Mesenchymal stem cell (in vitro differentiated cells and primary cell): ENCODE measurements around the gene KISS1.

ENCODE experiments used
- DNase-seq: peaks from one replicate; pipeline ENCODE4 v3.0.0-alpha.2; 2013
- H2AFZ ChIP-seq: one replicate; pipeline ENCODE4 v1.6.1; 2013; ENCODE audit warnings: low read depth, mild to moderate bottlenecking, control low read depth, inconsistent platforms, low read length, moderate library complexity
- H2AK5ac ChIP-seq: 2 replicates; pipeline ENCODE4 v1.6.1; 2013; ENCODE audit warnings: low read length, moderate library complexity, mild to moderate bottlenecking, inconsistent platforms; ENCODE audit not compliant: severe bottlenecking
- H2BK120ac ChIP-seq: one replicate; pipeline ENCODE4 v1.6.1; 2013; ENCODE audit warnings: low read depth, mild to moderate bottlenecking, inconsistent platforms, low read length, moderate library complexity
- H2BK12ac ChIP-seq, 2 experiments: one replicate each; pipeline ENCODE4 v1.6.1; 2013; ENCODE audit warnings: inconsistent platforms in 2 of 2, low read length in 2 of 2, mild to moderate bottlenecking in 2 of 2, moderate library complexity in 2 of 2, control low read depth in 1 of 2
- H2BK15ac ChIP-seq: one replicate; pipeline ENCODE4 v1.6.1; 2013; ENCODE audit warnings: mild to moderate bottlenecking, low read depth, inconsistent platforms; ENCODE audit not compliant: poor library complexity, severe bottlenecking
- H2BK5ac ChIP-seq: 2 replicates; pipeline ENCODE4 v1.6.1; 2013; ENCODE audit warnings: low read depth, mild to moderate bottlenecking, low read length, control low read depth, inconsistent platforms; ENCODE audit not compliant: poor library complexity, severe bottlenecking
- H3K14ac ChIP-seq, 2 experiments: one replicate each; pipeline ENCODE4 v1.6.1; 2013; ENCODE audit warnings: inconsistent platforms in 2 of 2, low read length in 2 of 2, control low read depth in 1 of 2, mild to moderate bottlenecking in 1 of 2, moderate library complexity in 1 of 2
- H3K18ac ChIP-seq, 2 experiments: one replicate each; pipeline ENCODE4 v1.6.1; 2013; ENCODE audit warnings: inconsistent platforms in 2 of 2, low read length in 2 of 2, control low read depth in 1 of 2, low read depth in 1 of 2, mild to moderate bottlenecking in 1 of 2
- H3K23ac ChIP-seq, 2 experiments: one replicate each; pipeline ENCODE4 v1.6.1; 2013; ENCODE audit warnings: inconsistent platforms in 2 of 2, low read length in 2 of 2, mild to moderate bottlenecking in 2 of 2, moderate library complexity in 2 of 2, control low read depth in 1 of 2
- H3K27ac ChIP-seq: 2 replicates; pipeline ENCODE4 v1.5.1; 2013; ENCODE audit warnings: mild to moderate bottlenecking, moderate library complexity, low read length, control low read depth, inconsistent platforms; ENCODE audit not compliant: poor library complexity, severe bottlenecking
- H3K27me3 ChIP-seq, 2 experiments: 2 replicates each; pipeline versions ENCODE4 v1.6.1 to v1.7.0; 2013; ENCODE audit warnings: low read length in 2 of 2, mild to moderate bottlenecking in 2 of 2, moderate library complexity in 2 of 2, control low read depth in 1 of 2, inconsistent platforms in 1 of 2; ENCODE audit not compliant: control insufficient read depth in 1 of 2, insufficient read depth in 1 of 2
- H3K36me3 ChIP-seq, 2 experiments: 2 replicates each; pipeline versions ENCODE4 v1.6.1 to v1.7.0; 2013; ENCODE audit warnings: low read length in 2 of 2, control low read depth in 1 of 2, inconsistent platforms in 1 of 2, low read depth in 1 of 2, mild to moderate bottlenecking in 1 of 2; ENCODE audit not compliant: insufficient read depth in 2 of 2, control insufficient read depth in 1 of 2
- H3K4ac ChIP-seq, 2 experiments: one replicate each; pipeline ENCODE4 v1.6.1; 2013; ENCODE audit warnings: inconsistent platforms in 2 of 2, low read length in 2 of 2, mild to moderate bottlenecking in 2 of 2, moderate library complexity in 2 of 2, control low read depth in 1 of 2, low read depth in 1 of 2
- H3K4me1 ChIP-seq: 2 replicates; pipeline ENCODE4 v1.6.1; 2013; ENCODE audit warnings: low read depth, low read length, control low read depth; ENCODE audit not compliant: control insufficient read depth, insufficient read depth
- H3K4me2 ChIP-seq: 2 replicates; pipeline ENCODE4 v1.6.1; 2013; ENCODE audit warnings: low read length, mild to moderate bottlenecking, inconsistent platforms; ENCODE audit not compliant: poor library complexity, severe bottlenecking
- H3K4me3 ChIP-seq, 2 experiments: 2 replicates each; pipeline versions ENCODE4 v1.5.1 to v1.7.0; 2013; ENCODE audit warnings: low read length in 2 of 2, mild to moderate bottlenecking in 2 of 2, control low read depth in 1 of 2, low read depth in 1 of 2; ENCODE audit not compliant: insufficient read depth in 1 of 2
- H3K79me1 ChIP-seq: replicated peaks from 2 replicates; pipeline ENCODE4 v1.6.1; 2013; ENCODE audit warnings: mild to moderate bottlenecking, control low read depth, low read length, inconsistent platforms; ENCODE audit not compliant: poor library complexity, severe bottlenecking
- H3K9ac ChIP-seq: 2 replicates; pipeline ENCODE4 v1.7.0; 2013; ENCODE audit warnings: mild to moderate bottlenecking, low read length, moderate library complexity
- H3K9me3 ChIP-seq: 2 replicates; pipeline ENCODE4 v1.7.0; 2013; ENCODE audit warnings: mild to moderate bottlenecking, low read length; ENCODE audit not compliant: control insufficient read depth
- H4K8ac ChIP-seq: one replicate; pipeline ENCODE4 v1.6.1; 2013; ENCODE audit warnings: inconsistent platforms, mild to moderate bottlenecking, low read length, moderate library complexity
- H4K91ac ChIP-seq: one replicate; pipeline ENCODE4 v1.6.1; 2013; ENCODE audit warnings: mild to moderate bottlenecking, low read length, inconsistent platforms
- WGBS: methylation state at CpG from one replicate; pipeline ENCODE4 v1.1.7; 2013; ENCODE audit warnings: mixed read lengths; 5-methylcytosine and 5-hydroxymethylcytosine counted together

The KISS1 gene

GRCh38 chr1:204218552-204218951 is 22.3 kb upstream of the KISS1 start:
- no peak overlapping the region for H4K8ac ChIP-seq
- no peak overlapping the region for H3K4ac ChIP-seq
- H2AK5ac ChIP-seq: no peak overlapping the region
- H3K36me3 ChIP-seq: no peaks in the 10 kb centered on the region
- H3K14ac ChIP-seq: peak overlapping the region in 1 of 2 experiments; percentile 90
- no peak overlapping the region for H3K4me2 ChIP-seq
- H3K27me3 ChIP-seq: peaks cover 49 to 59% of the 10 kb centered on the region in 2 experiments
- H3K9me3 ChIP-seq: no peaks in the 10 kb centered on the region
- no peak overlapping the region for H3K4me3 ChIP-seq
- H2AFZ ChIP-seq: no peak overlapping the region
- H4K91ac ChIP-seq: no peak overlapping the region
- no peak overlapping the region for H2BK5ac ChIP-seq
- no peak overlapping the region for H3K9ac ChIP-seq
- no peak overlapping the region for H3K27ac ChIP-seq
- H2BK120ac ChIP-seq: no peak overlapping the region
- H3K4me1 ChIP-seq: peaks cover 10% of the 10 kb centered on the region
- no peak overlapping the region for H3K18ac ChIP-seq
- no peak overlapping the region for H2BK15ac ChIP-seq
- H2BK12ac ChIP-seq: no peak overlapping the region
- WGBS: 100% methylated on average over 2 of the region's 2 CpGs
- DNase-seq: no peak
- no peaks in the 10 kb centered on the region for H3K79me1 ChIP-seq
- H3K23ac ChIP-seq: no peak overlapping the region

- no peak overlapping the region for H2AK5ac ChIP-seq
- no peak overlapping the region for H3K23ac ChIP-seq
- no peak for DNase-seq
- no peak overlapping the region for H4K8ac ChIP-seq
- no peak overlapping the region for H3K18ac ChIP-seq
- WGBS: 84% methylated on average over 4 of the region's 4 CpGs
- no peaks in the 10 kb centered on the region for H3K36me3 ChIP-seq
- no peak overlapping the region for H4K91ac ChIP-seq
- H3K4me3 ChIP-seq: no peak overlapping the region
- no peak overlapping the region for H2BK15ac ChIP-seq
- no peak overlapping the region for H2BK5ac ChIP-seq
- no peak overlapping the region for H2AFZ ChIP-seq
- no peaks in the 10 kb centered on the region for H3K79me1 ChIP-seq
- H3K14ac ChIP-seq: no peak overlapping the region
- no peak overlapping the region for H2BK12ac ChIP-seq
- no peak overlapping the region for H2BK120ac ChIP-seq
- H3K9me3 ChIP-seq: no peaks in the 10 kb centered on the region
- no peak overlapping the region for H3K4ac ChIP-seq
- peaks cover 13% of the 10 kb centered on the region for H3K4me1 ChIP-seq
- H3K9ac ChIP-seq: no peak overlapping the region
- no peak overlapping the region for H3K27ac ChIP-seq
- H3K4me2 ChIP-seq: no peak overlapping the region
- peaks cover 51 to 68% of the 10 kb centered on the region in 2 experiments for H3K27me3 ChIP-seq
Measured at GRCh38 chr1:204217648-204218000, 21.3 kb upstream of the KISS1 start.

- no peak overlapping the region for H3K14ac ChIP-seq
- no peak overlapping the region for H2BK120ac ChIP-seq
- DNase-seq: no peak
- H3K27me3 ChIP-seq: peaks cover 47 to 65% of the 10 kb centered on the region in 2 experiments
- H3K4me3 ChIP-seq: no peak overlapping the region
- no peak overlapping the region for H3K27ac ChIP-seq
- H3K18ac ChIP-seq: no peak overlapping the region
- H2BK5ac ChIP-seq: no peak overlapping the region
- H3K23ac ChIP-seq: no peak overlapping the region
- no peak overlapping the region for H2BK15ac ChIP-seq
- peaks cover 13% of the 10 kb centered on the region for H3K4me1 ChIP-seq
- no peak overlapping the region for H3K4me2 ChIP-seq
- no peaks in the 10 kb centered on the region for H3K36me3 ChIP-seq
- 94% methylated on average over 10 of the region's 11 CpGs for WGBS
- H2AFZ ChIP-seq: no peak overlapping the region
- H3K9me3 ChIP-seq: no peaks in the 10 kb centered on the region
- H2AK5ac ChIP-seq: no peak overlapping the region
- no peak overlapping the region for H2BK12ac ChIP-seq
- H3K4ac ChIP-seq: no peak overlapping the region
- H4K91ac ChIP-seq: no peak overlapping the region
- H3K9ac ChIP-seq: no peak overlapping the region
- no peak overlapping the region for H4K8ac ChIP-seq
- no peaks in the 10 kb centered on the region for H3K79me1 ChIP-seq
Measured at GRCh38 chr1:204216880-204217647, 20.8 kb upstream of the KISS1 start.

GRCh38 chr1:204216236-204216635 is 19.9 kb upstream of the KISS1 start:
- 71% methylated on average over 4 of the region's 4 CpGs for WGBS
- H4K8ac ChIP-seq: no peak overlapping the region
- peaks cover 40 to 58% of the 10 kb centered on the region in 2 experiments for H3K27me3 ChIP-seq
- H4K91ac ChIP-seq: no peak overlapping the region
- no peak overlapping the region for H2BK15ac ChIP-seq
- no peak overlapping the region for H3K4ac ChIP-seq
- no peak overlapping the region for H2BK12ac ChIP-seq
- H3K14ac ChIP-seq: no peak overlapping the region
- H3K27ac ChIP-seq: no peak overlapping the region
- peaks cover 13% of the 10 kb centered on the region for H3K4me1 ChIP-seq
- no peak overlapping the region for H3K23ac ChIP-seq
- H3K9ac ChIP-seq: no peak overlapping the region
- no peak for DNase-seq
- H3K79me1 ChIP-seq: no peaks in the 10 kb centered on the region
- no peak overlapping the region for H3K4me3 ChIP-seq
- no peaks in the 10 kb centered on the region for H3K36me3 ChIP-seq
- H2AFZ ChIP-seq: no peak overlapping the region
- H2BK120ac ChIP-seq: no peak overlapping the region
- H2BK5ac ChIP-seq: no peak overlapping the region
- H2AK5ac ChIP-seq: no peak overlapping the region
- H3K18ac ChIP-seq: no peak overlapping the region
- no peaks in the 10 kb centered on the region for H3K9me3 ChIP-seq
- no peak overlapping the region for H3K4me2 ChIP-seq
